HG02642 (cell line): ENCODE data around the gene BTBD19.
"Not testable (repeated sequence)": the region's sequence is repeated elsewhere in the genome, so short reads cannot be mapped to it uniquely, and the experiment has no call there.

Source experiments
- ATAC-seq: cut with Tn5 transposase; IDR thresholded peaks from one replicate; pipeline ENCODE4 v1.9.1; 2021; ENCODE audit warnings: mild to moderate bottlenecking; ENCODE audit not compliant: unreplicated experiment, poor library complexity

The BTBD19 gene

DNA sequence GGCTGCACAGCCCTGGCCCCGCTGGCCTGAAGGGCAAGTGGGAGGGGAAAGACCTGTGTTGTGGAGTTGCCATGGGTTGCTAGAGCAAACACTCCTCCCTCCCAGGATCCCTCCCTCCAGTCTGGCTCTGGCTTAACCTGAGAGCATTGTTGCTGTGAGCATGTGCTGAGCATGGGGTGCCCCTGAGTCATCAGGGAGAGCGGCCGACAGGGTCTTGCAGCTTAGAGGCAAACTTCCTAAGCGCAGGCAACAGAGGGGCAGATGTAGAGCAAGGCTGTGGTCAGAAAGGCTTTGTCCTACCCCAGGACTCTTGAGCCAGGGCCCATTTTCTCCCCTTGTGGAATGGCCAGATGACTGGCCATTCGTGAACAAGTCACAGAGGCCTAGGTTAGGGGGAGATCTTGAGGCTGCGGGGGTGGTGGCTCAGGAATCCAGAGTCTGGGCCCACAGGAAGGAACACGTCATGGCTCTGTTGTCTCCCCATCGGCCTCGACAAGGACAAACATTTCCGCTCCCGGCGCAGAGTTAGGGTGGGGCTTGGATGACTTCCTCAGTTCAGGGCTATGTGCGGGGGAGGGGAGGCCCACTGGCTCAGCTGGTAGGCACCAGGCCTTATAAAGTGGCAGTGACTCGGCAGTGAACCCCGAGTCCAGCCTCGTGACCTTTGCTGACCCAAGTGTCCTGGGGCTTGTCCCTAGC lies 810 bp upstream of the BTBD19 start:
- ATAC-seq: peak; percentile 33

GRCh38 chr1:44808938-44809917 lies 905 bp downstream of the BTBD19 start:
- peak; percentile 46 for ATAC-seq

DNA sequence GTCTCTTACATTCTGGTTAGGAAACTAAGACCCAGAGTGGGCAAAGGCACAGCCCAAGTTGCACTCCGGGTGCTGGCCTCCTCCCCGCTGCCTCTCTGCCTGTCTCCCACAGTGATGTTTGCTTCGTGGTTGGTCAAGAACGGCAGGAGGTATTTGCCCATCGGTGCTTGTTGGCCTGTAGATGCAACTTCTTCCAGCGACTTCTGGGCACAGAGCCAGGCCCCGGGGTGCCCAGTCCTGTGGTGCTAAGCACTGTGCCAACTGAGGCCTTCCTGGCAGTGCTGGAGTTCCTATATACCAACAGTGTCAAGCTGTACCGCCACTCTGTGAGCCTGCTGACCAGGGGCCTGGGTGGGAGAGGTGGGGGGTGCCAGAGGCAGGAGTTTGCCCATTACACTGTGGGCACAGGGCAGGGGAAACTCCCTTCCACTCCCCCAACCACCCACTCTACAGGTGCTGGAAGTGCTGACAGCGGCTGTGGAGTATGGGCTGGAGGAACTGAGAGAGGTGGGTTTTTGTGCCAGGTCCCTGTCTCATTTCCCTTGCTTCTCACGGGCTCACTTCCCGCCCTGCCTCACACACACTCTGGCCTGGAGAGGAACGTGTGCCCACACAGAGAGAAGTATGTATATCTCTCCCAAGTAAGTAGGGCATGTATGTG lies 1.9 kb downstream of the BTBD19 start:
- no peak for ATAC-seq

- not testable (repeated sequence) for ATAC-seq
Observed at GRCh38 chr1:44810762-44811105, 2.4 kb downstream of the BTBD19 start.

DNA sequence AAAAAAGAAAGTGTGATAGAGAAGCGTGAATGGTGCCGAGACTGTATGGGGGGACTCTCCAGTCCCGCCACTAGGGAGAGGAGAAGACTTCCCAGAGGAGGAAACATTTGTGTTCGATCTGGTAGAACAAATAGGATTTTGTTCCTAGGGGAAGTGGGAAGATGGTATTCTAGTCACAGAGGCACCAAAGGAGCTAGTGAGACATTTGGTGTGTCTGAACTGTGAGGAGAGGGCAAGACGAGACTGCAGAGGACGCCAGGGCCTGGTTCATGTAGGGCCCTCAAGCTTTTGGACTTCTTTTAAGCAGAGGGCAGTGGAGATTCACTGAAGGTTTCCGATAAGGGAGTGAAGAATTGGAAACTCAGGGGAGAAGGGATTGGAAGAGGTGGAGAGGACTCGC lies 2.9 kb downstream of the BTBD19 start:
- no peak for ATAC-seq

DNA sequence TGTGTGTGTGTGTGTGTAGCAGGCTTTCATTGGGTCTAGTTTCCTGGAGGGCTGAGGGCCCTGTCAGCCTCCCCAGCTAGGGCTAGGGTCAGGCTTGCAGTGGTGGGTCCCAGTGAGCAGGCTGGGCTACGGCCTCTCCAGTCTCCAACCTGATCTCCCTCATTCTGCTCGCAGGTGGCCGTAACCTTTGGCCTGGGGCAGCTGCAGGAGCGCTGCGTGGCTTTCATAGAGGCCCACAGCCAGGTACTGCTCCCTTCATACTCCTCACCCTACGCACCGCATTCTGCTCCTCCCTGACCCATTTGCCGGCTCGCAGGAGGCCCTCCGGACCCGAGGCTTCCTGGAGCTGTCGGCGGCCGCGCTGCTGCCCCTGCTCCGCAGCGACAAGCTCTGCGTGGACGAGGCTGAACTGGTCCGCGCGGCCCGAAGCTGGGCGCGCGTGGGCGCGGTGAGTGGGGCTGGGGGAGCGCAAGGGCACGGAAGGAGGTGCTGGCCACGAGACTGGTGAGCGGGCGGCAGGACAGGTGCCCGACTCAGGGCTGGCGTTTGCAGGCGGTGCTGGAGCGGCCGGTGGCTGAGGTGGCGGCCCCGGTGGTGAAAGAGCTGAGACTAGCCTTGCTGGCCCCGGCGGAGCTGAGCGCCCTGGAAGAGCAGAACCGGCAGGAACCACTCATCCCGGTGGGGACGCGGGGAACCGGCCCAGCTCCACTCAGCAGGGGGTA lies 4.7 kb downstream of the BTBD19 start:
- no peak for ATAC-seq

DNA sequence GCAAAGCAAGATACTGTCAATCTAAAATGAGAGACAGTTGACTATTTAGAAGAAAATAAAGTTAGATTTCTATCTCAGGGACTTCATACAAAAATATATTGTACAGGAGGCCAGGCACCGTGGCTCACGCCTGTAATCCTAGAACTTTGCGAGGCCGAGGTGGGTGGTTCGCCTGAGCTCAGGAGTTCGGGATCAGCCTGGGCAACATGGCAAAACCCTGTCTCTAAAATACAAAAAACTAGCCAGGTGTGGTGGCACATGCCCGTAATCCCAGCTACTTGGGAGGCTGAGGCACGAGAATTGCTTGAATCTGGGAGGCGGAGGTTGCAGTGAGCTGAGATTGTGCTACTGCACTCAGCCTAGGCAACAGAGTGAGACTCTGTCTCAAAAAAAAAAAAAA lies 7.6 kb downstream of the BTBD19 start:
- not testable (repeated sequence) for ATAC-seq

DNA sequence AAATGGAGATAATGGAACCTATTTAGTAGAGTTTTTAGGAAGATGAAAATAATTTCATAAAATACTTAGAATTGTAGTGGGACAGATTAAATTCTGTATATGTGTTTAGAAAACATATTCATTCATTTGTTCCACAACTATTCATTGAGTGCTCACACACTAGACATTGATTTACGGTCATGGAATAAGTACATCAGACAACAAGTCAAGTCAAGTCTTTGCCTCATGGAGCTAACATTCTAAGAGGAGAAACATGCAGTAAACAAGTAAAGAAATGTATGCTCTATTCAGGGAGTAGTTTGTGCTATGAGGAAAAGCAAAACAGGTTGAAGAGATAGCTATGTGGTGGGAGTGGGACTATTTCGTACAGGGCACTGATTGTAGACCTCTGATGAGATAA lies 9.0 kb downstream of the BTBD19 start:
- no peak for ATAC-seq

DNA sequence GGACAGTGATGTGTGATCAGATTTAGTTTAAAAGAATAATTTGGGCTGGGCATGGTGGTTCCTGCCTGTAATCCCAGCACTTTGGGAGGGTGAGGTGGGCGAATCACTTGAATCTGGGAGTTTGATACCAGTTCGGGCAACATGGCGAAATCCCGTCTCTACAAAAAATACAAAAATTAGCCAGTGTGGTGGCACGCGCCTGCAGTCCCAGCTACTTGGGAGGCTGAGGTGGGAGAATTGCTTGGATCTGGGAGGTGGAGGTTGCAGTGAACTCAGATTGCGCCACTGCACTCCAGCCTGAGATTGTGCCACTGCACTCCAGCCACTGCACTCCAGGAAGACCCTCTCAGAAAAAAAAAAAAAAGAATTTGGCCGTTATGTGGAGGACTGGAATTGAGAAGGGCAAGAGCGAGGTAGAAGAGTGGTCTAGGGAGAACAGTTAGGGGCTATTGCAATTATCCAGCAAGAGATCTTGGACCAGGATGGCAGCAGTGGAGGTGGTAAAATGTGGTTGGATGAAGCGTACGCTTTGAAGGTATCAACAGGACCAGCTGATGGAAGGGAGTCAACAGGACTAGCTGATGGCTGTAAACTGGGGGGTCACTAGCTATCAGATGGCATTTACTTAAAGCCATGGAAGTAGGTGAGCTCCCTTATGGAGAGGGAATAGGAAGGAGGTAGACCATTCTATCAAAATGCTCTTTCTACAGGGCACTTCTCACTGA lies 9.6 kb downstream of the BTBD19 start:
- no peak for ATAC-seq

- ATAC-seq: no peak
Observed at GRCh38 chr1:44819196-44819607, 10.9 kb downstream of the BTBD19 start.

DNA sequence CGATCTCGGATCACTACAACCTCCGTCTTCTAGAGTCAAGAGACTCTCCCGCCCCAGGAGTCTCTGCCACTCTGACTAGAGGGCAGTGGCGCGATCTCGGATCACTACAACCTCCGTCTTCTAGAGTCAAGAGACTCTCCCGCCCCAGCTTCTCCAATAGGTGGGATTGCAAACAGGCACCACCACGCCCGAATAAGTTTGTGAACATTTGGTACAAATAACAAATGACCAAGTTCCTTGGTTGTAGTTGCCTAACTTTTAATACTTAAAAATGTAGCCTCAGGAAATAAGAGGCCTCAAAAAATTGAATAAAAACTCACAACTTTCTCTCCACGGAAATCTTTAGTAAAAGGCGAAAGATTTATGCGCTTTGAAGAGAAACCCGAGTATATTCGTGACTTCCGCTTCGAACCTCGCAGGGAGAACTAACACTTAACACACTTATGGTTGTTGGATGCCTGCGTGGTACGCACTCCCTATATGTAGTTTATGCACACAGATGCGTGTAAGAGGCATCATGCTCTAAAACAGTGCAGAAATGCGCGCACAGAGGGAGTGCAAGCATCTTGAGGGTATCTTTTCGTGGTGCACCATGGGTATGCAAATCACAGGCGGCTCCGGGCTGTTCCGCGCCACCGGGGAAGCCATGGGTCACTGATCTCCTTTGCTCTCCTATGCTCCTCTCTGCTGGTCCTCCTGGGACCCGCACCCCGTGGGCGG lies 11.4 kb downstream of the BTBD19 start:
- peak; percentile 77 for ATAC-seq

GRCh38 chr1:44820328-44821239 lies 12.3 kb downstream of the BTBD19 start:
- ATAC-seq: no peak

GRCh38 chr1:44821240-44821715 lies 13.0 kb downstream of the BTBD19 start:
- no peak for ATAC-seq

GRCh38 chr1:44822131-44822701 lies 13.9 kb downstream of the BTBD19 start:
- no peak for ATAC-seq

GRCh38 chr1:44822981-44823451 lies 14.7 kb downstream of the BTBD19 start:
- no peak for ATAC-seq

- not testable (repeated sequence) for ATAC-seq
Observed at GRCh38 chr1:44824392-44824791, 16.1 kb downstream of the BTBD19 start.

GRCh38 chr1:44826375-44827196 lies 18.3 kb downstream of the BTBD19 start:
- no peak for ATAC-seq
